IPS-18a (cell line): Measurements from ENCODE around the gene SLAIN2.
"Not testable (repeated sequence)": the region's sequence is repeated elsewhere in the genome, so short reads cannot be mapped to it uniquely, and the experiment has no call there.

Experiments
- H3K27ac ChIP-seq: one replicate; pipeline ENCODE4 v1.5.1; 2013; ENCODE audit warnings: low read length
- H3K27me3 ChIP-seq: one replicate; pipeline ENCODE4 v1.6.1; 2013; ENCODE audit warnings: mild to moderate bottlenecking, low read length; ENCODE audit not compliant: control insufficient read depth, insufficient read depth
- H3K36me3 ChIP-seq: one replicate; pipeline ENCODE4 v1.6.1; 2013; ENCODE audit warnings: low read depth, low read length; ENCODE audit not compliant: control insufficient read depth
- H3K4me1 ChIP-seq: one replicate; pipeline ENCODE4 v1.6.1; 2013; ENCODE audit warnings: low read depth, low read length; ENCODE audit not compliant: control insufficient read depth
- H3K4me3 ChIP-seq: one replicate; pipeline ENCODE4 v1.5.1; 2013; ENCODE audit warnings: low read length
- H3K9ac ChIP-seq: one replicate; pipeline ENCODE4 v1.6.1; 2013; ENCODE audit warnings: mild to moderate bottlenecking, low read length, moderate library complexity
- H3K9me3 ChIP-seq: one replicate; pipeline ENCODE4 v1.6.1; 2013; ENCODE audit warnings: low read depth, low read length; ENCODE audit not compliant: control insufficient read depth

SLAIN2 gene

DNA sequence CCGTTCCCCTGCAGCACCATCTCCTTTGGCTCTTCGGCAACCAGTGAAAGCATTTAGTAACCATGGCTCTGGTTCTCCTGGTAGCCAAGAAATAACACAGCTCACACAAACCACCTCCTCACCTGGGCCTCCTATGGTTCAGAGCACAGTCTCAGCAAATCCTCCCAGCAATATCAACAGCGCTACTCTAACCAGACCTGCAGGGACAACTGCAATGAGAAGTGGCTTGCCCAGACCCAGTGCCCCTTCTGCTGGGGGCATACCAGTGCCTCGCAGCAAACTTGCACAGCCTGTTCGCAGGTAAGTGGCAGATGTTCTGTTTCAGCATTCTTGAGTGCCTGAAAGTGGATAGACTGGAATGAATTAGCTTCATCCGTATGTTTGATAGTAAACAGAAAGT lies 78.8 kb downstream of the SLAIN2 start:
- no peaks in the 10 kb centered on the region for H3K4me1 ChIP-seq
- no peaks in the 10 kb centered on the region for H3K27me3 ChIP-seq
- peaks cover 8% of the 10 kb centered on the region for H3K36me3 ChIP-seq
- no peaks in the 10 kb centered on the region for H3K9me3 ChIP-seq
- no peak overlapping the region for H3K9ac ChIP-seq
- H3K27ac ChIP-seq: peak overlapping the region; percentile 2
- no peak overlapping the region for H3K4me3 ChIP-seq

DNA sequence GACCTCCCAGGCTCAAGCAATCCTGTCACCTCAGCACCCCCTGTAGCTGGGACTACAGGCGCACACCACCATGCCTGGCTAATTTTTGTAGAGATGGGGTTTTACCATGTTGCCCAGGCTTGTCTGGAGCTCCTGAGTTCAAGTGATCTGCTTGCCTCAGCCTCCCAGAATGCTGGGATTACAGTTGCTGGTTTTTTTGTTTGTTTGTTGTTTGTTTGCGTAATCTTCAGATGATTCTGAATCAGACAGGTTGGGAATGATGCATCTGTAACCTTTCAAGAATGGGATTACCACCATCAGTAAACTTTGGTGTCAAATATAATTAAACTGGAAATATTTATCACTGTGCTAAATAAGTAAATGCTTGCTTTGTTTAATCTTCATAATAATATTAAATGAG lies 79.8 kb downstream of the SLAIN2 start:
- Histone ChIP-seq H3K9me3 (no peaks in the 10 kb centered on the region), H3K27me3 (no peaks in the 10 kb centered on the region), H3K9ac (no peak overlapping the region), H3K36me3 (peaks cover 8% of the 10 kb centered on the region), H3K27ac (no peak overlapping the region), H3K4me1 (no peaks in the 10 kb centered on the region), H3K4me3 (no peak overlapping the region)

DNA sequence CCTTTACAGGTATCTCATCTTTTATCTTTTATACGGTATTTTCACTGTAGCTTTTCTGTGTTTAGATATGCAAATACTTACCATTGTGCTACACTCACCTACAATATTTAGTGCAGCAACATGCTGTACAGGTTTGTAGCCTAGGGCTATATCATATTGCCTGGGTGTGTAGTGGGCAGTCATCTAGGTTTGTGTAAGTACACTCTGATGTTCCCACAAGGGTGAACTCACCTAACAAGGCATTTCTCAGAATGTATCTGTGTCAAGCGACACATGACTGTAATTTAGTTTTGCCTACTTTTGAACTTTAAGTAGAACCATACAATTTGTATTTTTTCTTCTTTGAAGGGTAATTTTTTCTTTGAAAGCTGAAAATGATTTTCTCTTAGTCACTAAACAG lies 87.6 kb downstream of the SLAIN2 start:
- Histone ChIP-seq H3K27me3 (no peaks in the 10 kb centered on the region), H3K27ac (no peak overlapping the region), H3K4me3 (no peak overlapping the region), H3K9ac (no peak overlapping the region), H3K36me3 (no peaks in the 10 kb centered on the region), H3K9me3 (no peaks in the 10 kb centered on the region), H3K4me1 (peaks cover 14% of the 10 kb centered on the region)

DNA sequence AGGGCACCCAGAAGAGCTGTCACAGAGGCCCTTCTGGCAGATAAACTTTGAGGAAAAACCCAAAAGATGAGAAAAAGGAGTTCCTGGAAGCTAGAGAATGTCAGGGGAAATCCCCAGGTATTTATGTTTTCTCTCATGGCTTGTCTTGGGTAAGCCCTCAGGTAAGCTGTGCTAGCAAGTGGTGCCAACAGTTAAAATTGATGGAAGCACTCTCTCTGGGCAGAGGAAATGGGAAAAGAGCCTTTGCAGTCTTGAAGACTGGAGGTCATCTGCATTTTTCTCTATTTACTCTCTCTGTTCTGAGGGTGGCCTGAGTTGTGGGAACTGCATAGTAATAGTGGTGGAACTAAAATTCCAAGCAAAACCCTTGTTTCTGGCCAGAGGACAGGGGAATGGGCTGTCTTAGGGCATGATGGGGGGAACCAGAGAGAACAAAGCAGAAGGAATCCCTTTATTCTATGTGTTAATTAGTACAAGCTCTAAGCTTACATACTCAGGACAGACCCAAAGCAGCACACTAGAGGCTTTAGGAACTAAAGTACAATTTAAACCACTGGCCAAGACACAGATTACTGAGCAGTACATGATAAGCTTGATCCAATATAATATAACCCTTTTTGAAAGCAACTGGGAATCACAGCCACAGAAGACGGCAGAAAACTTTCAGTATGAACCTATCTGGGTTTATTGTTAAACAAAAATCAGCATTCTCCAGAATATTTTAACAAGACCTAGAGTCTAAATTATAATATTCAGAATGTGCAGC lies 88.6 kb downstream of the SLAIN2 start:
- Histone ChIP-seq H3K9ac (no peak overlapping the region), H3K9me3 (no peaks in the 10 kb centered on the region), H3K36me3 (no peaks in the 10 kb centered on the region), H3K27ac (no peak overlapping the region), H3K4me1 (peaks cover 14% of the 10 kb centered on the region), H3K27me3 (no peaks in the 10 kb centered on the region), H3K4me3 (no peak overlapping the region)

DNA sequence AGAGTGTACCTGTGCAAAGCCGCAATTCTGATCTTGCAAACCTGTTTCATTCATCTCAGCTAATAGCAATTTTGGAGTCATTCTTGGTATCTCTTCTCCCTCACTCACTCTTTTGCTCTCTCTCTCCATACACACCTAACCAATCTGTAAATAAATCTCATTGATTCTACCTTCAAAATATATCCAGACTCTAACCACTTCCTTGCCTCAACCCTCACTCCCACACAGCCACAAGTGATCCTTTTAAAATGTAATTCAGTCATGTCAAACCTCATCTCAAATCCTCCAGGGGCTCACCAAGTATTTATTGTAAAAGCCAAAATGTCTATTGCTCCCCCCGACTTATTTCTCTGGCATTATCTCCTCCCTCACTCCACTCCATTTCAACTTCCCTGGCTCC lies 90.1 kb downstream of the SLAIN2 start:
- Histone ChIP-seq H3K4me1 (peaks cover 14% of the 10 kb centered on the region), H3K27ac (no peak overlapping the region), H3K4me3 (no peak overlapping the region), H3K36me3 (no peaks in the 10 kb centered on the region), H3K9me3 (no peaks in the 10 kb centered on the region), H3K9ac (no peak overlapping the region), H3K27me3 (no peaks in the 10 kb centered on the region)

DNA sequence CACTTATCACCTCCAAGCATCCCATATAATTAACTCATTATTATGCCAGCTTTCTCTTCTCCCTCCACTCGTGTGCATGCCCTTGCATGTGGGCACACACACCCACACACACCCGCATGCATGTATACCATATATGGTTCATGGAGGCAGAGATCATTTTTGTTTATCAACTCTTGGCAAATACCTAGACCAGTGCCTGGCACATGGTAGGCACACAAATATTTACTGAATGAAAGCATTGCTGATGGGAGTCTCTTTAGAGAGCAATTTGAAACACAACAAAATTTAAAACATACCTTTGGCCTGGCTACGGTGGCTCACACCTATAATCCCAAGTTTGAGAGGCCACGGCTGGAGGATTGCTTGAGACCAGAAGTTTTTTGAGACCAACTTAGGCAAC lies 90.7 kb downstream of the SLAIN2 start:
- no peak overlapping the region for H3K27ac ChIP-seq

DNA sequence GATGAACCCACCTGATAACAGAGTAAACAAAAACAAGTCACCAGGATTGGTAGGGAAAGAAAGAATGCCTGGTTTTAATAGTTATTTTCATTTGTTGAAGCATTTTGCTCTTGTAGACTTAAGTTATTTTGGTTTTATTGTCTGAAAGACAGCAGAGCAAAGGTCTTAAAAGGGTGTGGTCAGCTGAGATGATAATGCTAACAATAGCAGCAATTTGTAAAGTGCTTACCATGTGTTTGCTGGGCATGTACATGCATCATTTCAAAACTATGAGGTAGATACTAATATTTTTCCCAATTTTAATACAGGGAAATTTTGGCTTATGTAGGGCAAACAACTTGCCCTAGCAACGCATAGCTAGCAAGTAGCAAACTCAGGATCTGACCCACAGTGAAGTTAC lies 95.0 kb downstream of the SLAIN2 start:
- H3K27me3 ChIP-seq: no peaks in the 10 kb centered on the region
- H3K4me1 ChIP-seq: no peaks in the 10 kb centered on the region
- H3K27ac ChIP-seq: no peak overlapping the region
- no peak overlapping the region for H3K9ac ChIP-seq
- no peaks in the 10 kb centered on the region for H3K9me3 ChIP-seq
- no peaks in the 10 kb centered on the region for H3K36me3 ChIP-seq
- no peak overlapping the region for H3K4me3 ChIP-seq

More for the DNA sequence above, 90.7 kb downstream of the SLAIN2 start:
- H3K4me1 ChIP-seq: peaks cover 14% of the 10 kb centered on the region
- H3K9ac ChIP-seq: no peak overlapping the region
- no peaks in the 10 kb centered on the region for H3K36me3 ChIP-seq
- no peaks in the 10 kb centered on the region for H3K9me3 ChIP-seq
- H3K4me3 ChIP-seq: no peak overlapping the region
- H3K27me3 ChIP-seq: no peaks in the 10 kb centered on the region

DNA sequence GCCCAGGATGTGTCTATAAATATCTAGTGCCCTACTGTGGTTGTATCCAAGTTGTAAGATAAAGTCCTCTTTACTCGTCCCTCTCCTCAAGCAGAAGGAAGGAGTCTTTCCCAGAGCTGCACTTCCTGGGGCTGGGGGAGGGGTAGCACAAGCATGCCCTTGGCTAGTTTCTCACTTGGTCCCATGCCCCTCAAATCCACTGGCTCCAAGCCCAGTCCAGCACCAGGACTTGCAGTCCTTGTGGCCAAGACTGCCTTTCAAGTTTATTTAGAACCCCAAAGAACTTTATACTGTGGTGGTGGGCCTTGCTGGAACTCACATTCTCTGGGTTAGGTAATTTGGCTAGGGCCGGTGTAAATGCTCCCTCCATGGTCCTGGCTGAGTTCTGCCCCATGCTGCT lies 98.7 kb downstream of the SLAIN2 start:
- no peaks in the 10 kb centered on the region for H3K4me1 ChIP-seq
- H3K36me3 ChIP-seq: no peaks in the 10 kb centered on the region
- H3K27me3 ChIP-seq: no peaks in the 10 kb centered on the region
- no peak overlapping the region for H3K9ac ChIP-seq
- H3K27ac ChIP-seq: no peak overlapping the region
- H3K4me3 ChIP-seq: no peak overlapping the region
- no peaks in the 10 kb centered on the region for H3K9me3 ChIP-seq

DNA sequence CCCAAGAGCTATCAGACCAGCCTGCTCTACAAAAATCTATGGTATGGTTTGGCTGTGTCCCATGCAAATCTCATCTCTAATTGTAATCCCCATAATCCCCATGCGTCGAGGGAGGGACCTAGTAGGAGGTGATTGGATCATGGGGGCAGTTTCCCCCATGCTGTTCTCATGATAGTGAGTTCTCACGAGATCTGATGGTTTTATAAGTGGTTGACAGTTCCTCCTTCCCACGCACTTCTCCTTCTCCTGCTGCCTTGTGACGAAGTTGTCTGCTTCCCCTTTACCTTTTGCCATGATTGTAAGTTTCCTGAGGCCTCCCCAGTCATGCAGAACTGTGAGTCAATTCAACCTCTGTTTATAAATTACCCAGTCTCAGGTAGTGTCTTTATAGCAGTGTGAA lies 99.6 kb downstream of the SLAIN2 start:
- not testable (repeated sequence) for H3K27me3 ChIP-seq, H3K9me3 ChIP-seq, H3K4me1 ChIP-seq, H3K27ac ChIP-seq, H3K9ac ChIP-seq, H3K36me3 ChIP-seq, H3K4me3 ChIP-seq

DNA sequence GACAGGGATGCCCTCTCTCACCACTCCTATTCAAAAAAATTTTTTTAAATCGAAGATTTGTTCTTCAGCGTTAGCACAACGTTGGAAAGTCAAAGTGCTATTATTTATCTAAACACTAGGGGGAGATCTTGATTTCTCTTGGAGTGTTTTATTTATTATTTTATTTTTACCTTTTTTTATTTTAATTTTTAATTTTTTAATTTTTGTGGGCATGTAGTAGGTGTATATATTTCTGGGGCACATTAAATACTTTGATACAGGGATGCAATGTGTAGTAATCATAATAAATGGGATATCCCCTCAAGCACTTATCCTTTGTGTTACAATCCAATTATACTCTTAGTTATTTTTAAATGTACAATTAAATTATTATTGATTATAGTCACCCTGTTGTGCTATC lies 104.4 kb downstream of the SLAIN2 start:
- Histone ChIP-seq H3K4me3 (no peak overlapping the region), H3K36me3 (no peaks in the 10 kb centered on the region)

DNA sequence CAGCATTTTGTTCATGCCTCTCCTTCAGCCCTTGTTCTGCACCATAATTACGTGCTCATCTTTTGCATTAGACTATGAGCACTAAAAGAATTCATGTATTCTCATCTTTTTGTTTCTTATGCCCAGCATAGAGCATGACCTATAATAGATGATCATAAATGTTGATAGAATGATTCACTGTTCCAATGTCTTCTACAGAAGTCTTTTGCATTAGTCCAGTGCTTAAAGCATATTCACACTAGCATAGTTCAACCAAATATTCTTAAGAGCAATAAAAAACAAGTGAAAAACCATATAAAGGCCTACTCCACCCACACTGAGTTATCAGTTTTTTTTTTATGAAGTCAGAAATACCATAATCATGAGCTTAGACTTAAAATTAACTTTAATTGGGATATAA lies 105.3 kb downstream of the SLAIN2 start:
- Histone ChIP-seq H3K9ac (no peak overlapping the region), H3K27me3 (no peaks in the 10 kb centered on the region), H3K4me1 (no peaks in the 10 kb centered on the region), H3K36me3 (no peaks in the 10 kb centered on the region), H3K27ac (no peak overlapping the region), H3K9me3 (no peaks in the 10 kb centered on the region), H3K4me3 (no peak overlapping the region)

More for the DNA sequence above, 104.4 kb downstream of the SLAIN2 start:
- H3K27me3 ChIP-seq: no peaks in the 10 kb centered on the region
- H3K9ac ChIP-seq: no peak overlapping the region
- no peak overlapping the region for H3K27ac ChIP-seq
- H3K4me1 ChIP-seq: no peaks in the 10 kb centered on the region
- no peaks in the 10 kb centered on the region for H3K9me3 ChIP-seq

DNA sequence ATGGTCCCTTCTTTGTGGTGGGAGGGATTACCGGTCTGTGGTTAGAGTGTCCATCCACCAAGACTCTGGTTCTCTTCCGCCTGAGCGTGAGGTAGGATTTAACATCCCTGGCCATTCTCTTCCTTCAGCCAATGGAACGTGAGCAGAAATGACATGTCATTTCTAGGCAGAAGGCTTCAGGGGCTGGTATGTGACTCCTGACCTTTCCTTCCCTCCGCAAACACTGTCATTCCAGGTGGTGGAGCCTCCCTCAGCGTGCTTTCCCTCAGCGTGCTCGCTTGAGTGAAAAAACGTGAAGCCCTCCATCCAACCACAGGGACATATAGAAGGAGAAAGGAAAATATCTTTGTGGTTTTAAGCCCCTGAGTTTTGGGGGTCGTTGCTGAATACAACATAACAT lies 107.8 kb downstream of the SLAIN2 start:
- Histone ChIP-seq H3K27me3 (no peaks in the 10 kb centered on the region), H3K27ac (no peak overlapping the region), H3K9me3 (no peaks in the 10 kb centered on the region), H3K9ac (no peak overlapping the region), H3K4me1 (no peaks in the 10 kb centered on the region), H3K36me3 (no peaks in the 10 kb centered on the region), H3K4me3 (no peak overlapping the region)
